Thyroid gland (tissue), 4 donors: Measurements from ENCODE around the gene ATRN.

ENCODE experiments used
- POLR2A ChIP-seq, 2 donors: fragments of 450-650 bp; IDR thresholded peaks; one replicate each; pipeline ENCODE4 v1.6.1; 2017; ENCODE audit warnings: antibody characterized with exemption in 2 of 2, mild to moderate bottlenecking in 2 of 2, moderate library complexity in 1 of 2
- TF ChIP-seq, protein P1 (sequence below), 6 experiments: fragments of 200-600 bp in 3 of 6; fragments of 450-650 bp in 3 of 6; sonication (generic) in 3 of 6; IDR thresholded peaks; one replicate each; pipeline ENCODE4 v1.5.1; 2016 to 2019; ENCODE audit warnings: antibody characterized with exemption in 6 of 6, mild to moderate bottlenecking in 2 of 6, inconsistent platforms in 1 of 6, moderate library complexity in 1 of 6

- TF ChIP-seq, protein P1, sequence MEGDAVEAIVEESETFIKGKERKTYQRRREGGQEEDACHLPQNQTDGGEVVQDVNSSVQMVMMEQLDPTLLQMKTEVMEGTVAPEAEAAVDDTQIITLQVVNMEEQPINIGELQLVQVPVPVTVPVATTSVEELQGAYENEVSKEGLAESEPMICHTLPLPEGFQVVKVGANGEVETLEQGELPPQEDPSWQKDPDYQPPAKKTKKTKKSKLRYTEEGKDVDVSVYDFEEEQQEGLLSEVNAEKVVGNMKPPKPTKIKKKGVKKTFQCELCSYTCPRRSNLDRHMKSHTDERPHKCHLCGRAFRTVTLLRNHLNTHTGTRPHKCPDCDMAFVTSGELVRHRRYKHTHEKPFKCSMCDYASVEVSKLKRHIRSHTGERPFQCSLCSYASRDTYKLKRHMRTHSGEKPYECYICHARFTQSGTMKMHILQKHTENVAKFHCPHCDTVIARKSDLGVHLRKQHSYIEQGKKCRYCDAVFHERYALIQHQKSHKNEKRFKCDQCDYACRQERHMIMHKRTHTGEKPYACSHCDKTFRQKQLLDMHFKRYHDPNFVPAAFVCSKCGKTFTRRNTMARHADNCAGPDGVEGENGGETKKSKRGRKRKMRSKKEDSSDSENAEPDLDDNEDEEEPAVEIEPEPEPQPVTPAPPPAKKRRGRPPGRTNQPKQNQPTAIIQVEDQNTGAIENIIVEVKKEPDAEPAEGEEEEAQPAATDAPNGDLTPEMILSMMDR (IDR thresholded peaks at IDR 0.05), result no peak
- TF ChIP-seq POLR2A (IDR thresholded peaks at IDR 0.05), result no peak
Observed at GRCh38 chr20:3461911-3462677, 8.7 kb upstream of the ATRN start.
